ENCODE results near the gene CALM1. TPM values are rescaled to one million over a fixed set of nuclear protein-coding genes. Genes with fewer than 3 reads are reported as not detected.

The CALM1 gene
- total RNA-seq, 1 donor from 2014 or later, result 509 TPM

DNA sequence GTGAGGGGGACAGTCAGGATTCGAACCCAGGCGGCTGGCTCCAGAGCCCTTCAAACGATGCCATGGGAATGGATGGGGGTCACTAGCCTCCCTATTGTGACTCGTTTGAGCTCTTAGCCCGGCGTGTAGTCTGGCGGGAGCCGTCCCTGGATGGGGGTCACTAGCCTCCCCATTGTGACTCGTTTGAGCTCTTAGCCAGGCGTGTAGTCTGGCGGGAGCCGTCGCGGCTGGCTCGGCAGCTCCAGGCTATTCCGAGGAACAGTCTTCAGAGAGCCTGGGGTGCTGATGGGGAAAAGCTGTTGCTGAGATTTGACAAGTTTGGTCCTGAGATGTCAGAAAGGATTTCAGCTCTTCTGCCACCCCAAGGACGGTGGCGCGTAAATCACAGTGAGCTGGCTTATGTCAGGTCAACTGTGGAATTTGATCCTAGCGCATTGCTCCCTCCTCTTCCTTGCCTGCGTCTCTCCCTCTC, 58.3 kb downstream of the CALM1 start:
- no peak overlapping the region for H3K4me3 ChIP-seq (ENCODE audit: low read depth, low read length)
- no peak for DNase-seq (ENCODE audit: low read depth)
- TF ChIP-seq, protein P1, sequence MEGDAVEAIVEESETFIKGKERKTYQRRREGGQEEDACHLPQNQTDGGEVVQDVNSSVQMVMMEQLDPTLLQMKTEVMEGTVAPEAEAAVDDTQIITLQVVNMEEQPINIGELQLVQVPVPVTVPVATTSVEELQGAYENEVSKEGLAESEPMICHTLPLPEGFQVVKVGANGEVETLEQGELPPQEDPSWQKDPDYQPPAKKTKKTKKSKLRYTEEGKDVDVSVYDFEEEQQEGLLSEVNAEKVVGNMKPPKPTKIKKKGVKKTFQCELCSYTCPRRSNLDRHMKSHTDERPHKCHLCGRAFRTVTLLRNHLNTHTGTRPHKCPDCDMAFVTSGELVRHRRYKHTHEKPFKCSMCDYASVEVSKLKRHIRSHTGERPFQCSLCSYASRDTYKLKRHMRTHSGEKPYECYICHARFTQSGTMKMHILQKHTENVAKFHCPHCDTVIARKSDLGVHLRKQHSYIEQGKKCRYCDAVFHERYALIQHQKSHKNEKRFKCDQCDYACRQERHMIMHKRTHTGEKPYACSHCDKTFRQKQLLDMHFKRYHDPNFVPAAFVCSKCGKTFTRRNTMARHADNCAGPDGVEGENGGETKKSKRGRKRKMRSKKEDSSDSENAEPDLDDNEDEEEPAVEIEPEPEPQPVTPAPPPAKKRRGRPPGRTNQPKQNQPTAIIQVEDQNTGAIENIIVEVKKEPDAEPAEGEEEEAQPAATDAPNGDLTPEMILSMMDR (conservative IDR thresholded peaks at IDR 0.05; ENCODE audit: low read depth, low read length), result no peak

DNA sequence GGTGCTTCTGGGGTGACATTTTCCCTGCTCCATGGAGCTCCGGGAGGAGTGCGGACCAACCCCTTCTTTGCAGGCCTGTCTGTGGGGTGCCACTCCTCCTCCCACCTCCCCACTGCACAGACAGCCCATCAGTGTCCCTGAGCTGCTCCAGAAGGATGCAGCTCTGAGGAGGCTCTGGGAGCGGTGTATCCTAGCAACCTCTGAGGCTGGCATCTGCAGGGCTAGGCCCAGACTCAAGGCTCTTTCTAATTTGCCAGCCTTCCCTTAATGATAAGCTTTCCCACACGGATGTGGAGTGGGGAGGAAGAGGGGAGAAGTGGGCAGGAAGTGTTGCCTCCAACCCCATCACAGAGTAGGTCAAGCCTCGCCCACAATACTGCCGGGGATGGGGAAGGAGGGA, 59.7 kb downstream of the CALM1 start:
- no peak for DNase-seq (ENCODE audit: low read depth)
- no peak overlapping the region for H3K4me3 ChIP-seq (ENCODE audit: low read depth, low read length)
- TF ChIP-seq, protein P1 (conservative IDR thresholded peaks at IDR 0.05; ENCODE audit: low read depth, low read length), result no peak

DNA sequence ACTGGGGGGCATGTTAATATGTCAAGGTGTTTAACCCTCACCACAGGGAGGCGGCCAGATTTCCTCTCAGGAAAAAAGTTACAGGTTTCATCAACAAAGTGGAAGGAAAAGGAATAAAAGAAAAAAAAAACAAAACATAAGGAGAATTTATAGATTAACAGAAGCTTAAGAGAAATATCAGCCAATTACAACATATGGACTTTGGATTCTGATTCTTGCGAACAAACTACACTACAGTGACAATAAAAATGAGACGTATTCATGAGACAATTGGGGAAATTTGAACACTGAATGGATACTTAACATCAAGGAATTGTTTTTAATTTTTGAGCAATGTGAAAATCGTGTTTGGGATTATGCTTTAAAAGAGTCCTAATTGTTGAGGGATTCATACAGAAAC, 60.4 kb downstream of the CALM1 start:
- H3K4me3 ChIP-seq (ENCODE audit: low read depth, low read length), result no peak overlapping the region
- TF ChIP-seq, protein P1 (conservative IDR thresholded peaks at IDR 0.05; ENCODE audit: low read depth, low read length), result no peak
- DNase-seq (ENCODE audit: low read depth), result no peak

Other genes with a start within 250 kb of the CALM1 start
- gene PSMC1, start 140.5 kb upstream of the CALM1 start, total RNA-seq, result 158 and 245 TPM in 2 replicates
- 8.5 and 16.5 TPM in 2 replicates for gene NRDE2, start 65.1 kb upstream of the CALM1 start, total RNA-seq

All from epithelial cell of proximal tubule (primary cell).